Measurements from ENCODE around the gene TNN.

Gene TNN

DNA sequence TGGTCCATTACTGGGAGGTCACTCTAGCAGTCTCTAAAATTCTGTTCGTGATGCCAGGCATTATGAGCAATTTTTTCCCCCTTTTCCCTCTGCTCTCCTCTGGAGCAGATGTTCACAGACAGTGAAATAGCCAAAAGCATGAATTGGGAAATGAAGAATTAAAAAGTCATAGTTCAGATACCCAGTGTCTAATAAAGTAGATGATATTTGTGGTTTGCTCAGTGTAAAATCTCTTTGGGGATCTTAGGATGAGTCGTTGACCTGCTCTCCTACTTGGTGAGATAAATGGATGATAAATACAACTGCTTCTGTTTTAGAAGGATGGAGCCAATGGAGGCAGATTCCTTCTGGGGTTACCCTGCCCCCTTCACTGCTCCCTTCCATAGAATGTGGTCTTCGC, 68.6 kb downstream of the TNN start:
- DNase-seq (ENCODE audit: insufficient read length, low spot score), result no peak
- FAIRE-seq, result no peak

GRCh38 chr1:175137369-175137768, 69.7 kb downstream of the TNN start:
- FAIRE-seq, result no peak
- no peak for DNase-seq (ENCODE audit: insufficient read length, low spot score)

- FAIRE-seq (no peak), DNase-seq (ENCODE audit: insufficient read length, low spot score) (no peak)
Measured at GRCh38 chr1:175138579-175138978, 70.9 kb downstream of the TNN start.

GRCh38 chr1:175145899-175146528, 78.4 kb downstream of the TNN start:
- DNase-seq (ENCODE audit: insufficient read length, low spot score) (no peak), FAIRE-seq (no peak)

- DNase-seq (ENCODE audit: insufficient read length, low spot score), result peak; percentile 44
- peak; percentile 40 for FAIRE-seq
Measured at GRCh38 chr1:175146529-175147213, 79.0 kb downstream of the TNN start.

DNA sequence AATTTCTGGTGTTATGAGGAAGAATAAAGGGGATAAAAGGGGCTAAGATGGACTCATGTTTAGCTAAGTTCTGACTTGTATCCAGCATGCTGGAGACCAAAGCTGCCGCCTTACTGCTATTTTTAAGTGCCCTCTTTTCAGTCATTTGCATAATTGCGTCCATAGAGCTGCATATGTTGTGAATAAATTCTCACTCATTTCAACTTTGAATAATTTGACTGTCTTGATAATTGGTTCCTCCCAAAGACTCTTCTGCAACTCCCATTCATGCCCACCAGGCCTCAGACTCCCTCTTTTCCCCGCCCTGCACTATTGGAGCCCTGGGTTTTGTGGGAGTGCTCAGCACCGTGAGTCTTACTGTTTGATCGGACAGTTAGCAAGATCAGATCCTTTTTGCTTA, 79.9 kb downstream of the TNN start:
- DNase-seq (ENCODE audit: insufficient read length, low spot score) (no peak), FAIRE-seq (no peak)

- DNase-seq (ENCODE audit: insufficient read length, low spot score) (no peak), FAIRE-seq (no peak)
Measured at GRCh38 chr1:175148068-175148467, 80.4 kb downstream of the TNN start.

DNA sequence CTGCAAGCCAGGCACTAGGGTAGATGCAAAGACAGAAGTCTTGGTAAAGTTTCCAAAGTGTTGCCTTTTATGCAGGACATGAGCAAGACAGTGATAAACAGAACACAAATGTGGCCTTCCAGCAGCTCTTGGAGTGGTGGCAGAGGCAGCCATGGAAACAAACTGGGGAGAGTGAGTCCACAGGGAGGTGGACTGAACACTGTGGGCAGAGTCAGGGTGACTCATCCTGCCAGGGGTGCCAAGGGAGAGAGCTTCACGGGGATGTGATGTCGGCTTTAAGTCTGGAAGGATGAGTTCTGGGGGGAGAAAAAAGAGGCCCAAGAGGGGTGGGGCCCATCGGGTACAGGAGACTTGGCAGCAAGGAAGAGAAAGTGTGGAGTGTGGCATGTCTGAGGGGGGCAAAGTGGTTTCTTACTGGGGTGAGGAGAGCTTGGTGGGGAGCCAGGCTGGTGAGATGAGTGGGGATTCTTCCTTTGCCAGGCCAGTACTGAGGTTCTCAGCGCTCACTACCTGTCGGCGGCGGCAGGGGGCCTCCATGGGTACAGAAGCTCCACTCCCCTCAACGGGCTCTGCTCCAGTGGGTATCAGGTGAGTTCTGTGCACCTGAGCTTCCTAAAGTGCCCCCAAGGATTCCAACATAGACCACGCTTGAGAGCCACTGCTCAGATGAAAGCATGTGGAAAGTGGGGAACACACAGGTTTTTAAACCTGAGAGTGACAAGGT, 83.1 kb downstream of the TNN start:
- FAIRE-seq, result no peak

GRCh38 chr1:175152006-175152652, 84.5 kb downstream of the TNN start:
- peak; percentile 87 for FAIRE-seq
- peak; percentile 46 for DNase-seq (ENCODE audit: insufficient read length, low spot score)

More for the DNA sequence above, 83.1 kb downstream of the TNN start:
- DNase-seq (ENCODE audit: insufficient read length, low spot score), result no peak

- FAIRE-seq, result peak; percentile 92
- DNase-seq (ENCODE audit: insufficient read length, low spot score), result peak; percentile 63
Measured at GRCh38 chr1:175154629-175155472, 87.2 kb downstream of the TNN start.

GRCh38 chr1:175155473-175155856, 87.8 kb downstream of the TNN start:
- FAIRE-seq (no peak), DNase-seq (ENCODE audit: insufficient read length, low spot score) (no peak)

GRCh38 chr1:175155936-175156335, 88.3 kb downstream of the TNN start:
- no peak for FAIRE-seq
- DNase-seq (ENCODE audit: insufficient read length, low spot score), result no peak

GRCh38 chr1:175157200-175157599, 89.6 kb downstream of the TNN start:
- no peak for DNase-seq (ENCODE audit: insufficient read length, low spot score)
- FAIRE-seq, result no peak

- DNase-seq (ENCODE audit: insufficient read length, low spot score), result no peak
- FAIRE-seq, result no peak
Measured at GRCh38 chr1:175158170-175158591, 90.5 kb downstream of the TNN start.

DNA sequence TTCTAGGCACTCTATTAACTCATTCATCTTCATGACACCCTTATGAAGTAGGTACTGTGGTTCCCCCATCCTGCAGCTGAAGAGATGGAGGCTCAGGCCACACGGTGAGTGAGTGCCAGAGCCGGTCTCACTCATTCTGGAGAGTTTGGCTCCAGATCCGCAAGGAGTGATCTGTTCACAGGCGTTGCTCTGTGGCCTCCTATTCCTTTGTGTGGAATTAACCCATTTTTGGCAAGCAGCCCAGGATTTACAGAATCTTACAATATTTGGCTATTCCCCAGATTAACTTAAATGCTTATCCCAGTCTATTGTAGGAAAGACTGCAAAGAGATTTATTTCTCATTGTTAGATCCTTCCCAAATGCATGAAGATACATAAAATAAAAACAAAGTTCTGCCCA, 95.3 kb downstream of the TNN start:
- DNase-seq (ENCODE audit: insufficient read length, low spot score), result no peak
- no peak for FAIRE-seq

GRCh38 chr1:175163702-175164101, 96.1 kb downstream of the TNN start:
- no peak for FAIRE-seq
- no peak for DNase-seq (ENCODE audit: insufficient read length, low spot score)

DNA sequence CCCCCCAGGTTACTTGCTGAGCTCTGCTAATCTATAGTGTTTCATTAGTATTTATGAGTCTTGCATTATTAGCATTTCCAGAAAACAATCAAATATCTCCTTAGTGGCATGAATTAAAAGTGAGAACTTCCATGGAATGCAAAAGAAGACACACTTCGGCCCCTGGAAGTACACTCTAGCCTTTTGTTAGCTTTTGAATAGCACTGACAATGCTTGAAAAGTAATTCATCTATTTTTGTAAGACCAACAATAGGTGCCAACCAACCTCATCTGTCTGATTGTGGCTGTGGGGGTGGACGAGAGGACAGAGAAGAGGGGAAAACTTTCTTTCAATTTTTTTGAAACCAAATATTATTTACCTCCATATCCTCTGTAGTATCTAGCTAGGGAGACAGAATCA, 97.1 kb downstream of the TNN start:
- FAIRE-seq, result no peak
- DNase-seq (ENCODE audit: insufficient read length, low spot score), result no peak

DNA sequence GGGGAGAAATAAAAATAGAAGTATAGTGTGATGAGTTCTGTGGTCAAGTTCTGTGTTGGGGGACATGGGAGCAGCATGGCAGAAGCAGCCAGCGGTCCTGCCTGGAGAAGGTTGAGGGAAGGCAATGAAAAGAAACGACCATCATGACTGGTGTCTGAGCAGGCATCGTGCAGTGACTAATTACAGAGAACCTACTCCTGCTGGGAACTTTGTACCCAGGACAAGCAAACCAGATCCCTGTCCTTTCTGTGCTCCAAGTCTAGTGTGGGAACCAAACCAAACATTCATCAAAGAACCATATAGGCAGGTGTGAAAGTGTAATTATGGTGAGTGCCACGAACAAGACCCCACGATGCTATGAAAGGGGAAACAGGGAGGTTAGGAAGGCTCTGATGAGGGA, 99.1 kb downstream of the TNN start:
- DNase-seq (ENCODE audit: insufficient read length, low spot score) (no peak), FAIRE-seq (no peak)

- FAIRE-seq (no peak), DNase-seq (ENCODE audit: insufficient read length, low spot score) (no peak)
Measured at GRCh38 chr1:175167861-175168260, 100.2 kb downstream of the TNN start.

DNA sequence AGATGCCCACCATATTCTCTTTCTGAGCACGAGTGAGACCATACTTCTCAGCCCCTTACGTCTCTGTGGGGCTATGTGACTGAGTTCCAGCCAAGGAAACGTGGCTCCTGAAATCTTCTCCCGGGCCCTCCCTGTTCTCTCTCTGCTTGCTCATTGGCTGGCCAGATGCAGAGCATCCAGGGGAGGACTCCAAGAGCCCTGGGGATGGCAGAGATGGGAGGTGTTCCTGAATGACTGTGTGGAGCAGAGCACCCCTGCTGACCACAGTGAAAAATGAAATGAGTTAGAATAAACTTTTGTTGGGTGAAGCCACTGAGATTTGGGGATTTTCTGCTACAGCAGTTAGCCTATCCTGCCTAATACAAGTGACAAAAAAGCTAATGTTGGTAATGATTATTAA, 101.1 kb downstream of the TNN start:
- FAIRE-seq, result no peak
- DNase-seq (ENCODE audit: insufficient read length, low spot score), result no peak

Data from GM19239 (cell line).